IMR-90 (cell line): Measurements from ENCODE around the gene CMC2.

ENCODE experiments used
- BHLHE40 ChIP-seq: fragments of 150-350 bp; IDR thresholded peaks from 2 replicates; pipeline ENCODE4 v1.6.1; 2016; ENCODE audit warnings: mild to moderate bottlenecking, low read depth, low read length
- CEBPB ChIP-seq: IDR thresholded peaks from 2 replicates; pipeline ENCODE4 v1.6.1; 2012; ENCODE audit warnings: low read depth, low read length, improper control_type of control experiment
- CHD1 ChIP-seq: IDR thresholded peaks from 2 replicates; pipeline ENCODE4 v1.6.1; 2012; ENCODE audit warnings: low read depth, low read length, improper control_type of control experiment
- ELK1 ChIP-seq: fragments of 150-350 bp; IDR thresholded peaks from 2 replicates; pipeline ENCODE4 v1.6.1; 2016; ENCODE audit warnings: low read depth, mild to moderate bottlenecking, low read length, moderate library complexity, borderline replicate concordance
- MAZ ChIP-seq: IDR thresholded peaks from 2 replicates; pipeline ENCODE4 v1.6.1; 2012; ENCODE audit warnings: low read depth, mild to moderate bottlenecking, low read length, improper control_type of control experiment, moderate library complexity, borderline replicate concordance
- POLR2A ChIP-seq: IDR thresholded peaks from 2 replicates; pipeline ENCODE4 v1.6.1; 2012; ENCODE audit warnings: mild to moderate bottlenecking, low read depth, low read length
- RCOR1 ChIP-seq: IDR thresholded peaks from 2 replicates; pipeline ENCODE4 v1.6.1; 2012; ENCODE audit warnings: mild to moderate bottlenecking, low read length, improper control_type of control experiment; ENCODE audit not compliant: insufficient replicate concordance
- TF ChIP-seq, protein P1 (sequence below): conservative IDR thresholded peaks from 2 replicates; pipeline ENCODE4 v1.5.1; 2012; ENCODE audit warnings: mild to moderate bottlenecking, low read depth, low read length, improper control_type of control experiment

DNA sequence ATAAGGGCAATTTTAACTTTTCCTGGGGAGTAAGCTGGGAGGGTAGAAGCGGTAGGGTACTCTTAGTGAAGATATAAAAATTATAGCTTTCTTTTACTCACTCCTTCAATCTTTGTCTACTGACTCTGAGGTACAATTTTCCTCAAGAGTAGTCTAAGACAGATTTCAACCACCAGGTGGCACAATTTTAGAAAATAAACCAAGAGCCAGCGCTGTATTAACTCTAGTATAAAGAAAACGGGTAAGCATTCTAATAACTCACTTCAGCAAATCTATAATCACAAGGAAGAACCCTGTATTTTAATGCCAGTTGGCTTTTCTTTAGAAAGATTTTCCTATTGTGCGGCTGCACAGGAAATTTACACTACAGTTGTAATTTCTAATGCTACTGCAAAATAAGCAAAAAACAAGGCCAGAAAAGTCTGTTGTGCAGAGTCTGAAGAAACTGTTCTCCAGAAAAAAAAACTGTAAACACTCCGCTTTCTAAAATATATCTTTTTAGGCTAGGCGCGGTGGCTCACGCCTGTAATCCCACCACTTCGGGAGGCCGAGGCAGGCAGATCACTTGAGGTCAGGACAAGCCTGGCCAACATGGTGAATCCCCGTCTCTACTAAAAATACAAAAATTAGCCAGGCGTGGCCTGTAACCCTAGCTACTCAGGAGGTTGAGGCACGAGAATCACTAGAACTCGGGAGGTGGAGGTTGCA, 1.9 kb downstream of the CMC2 start:
- TF ChIP-seq, protein P1, sequence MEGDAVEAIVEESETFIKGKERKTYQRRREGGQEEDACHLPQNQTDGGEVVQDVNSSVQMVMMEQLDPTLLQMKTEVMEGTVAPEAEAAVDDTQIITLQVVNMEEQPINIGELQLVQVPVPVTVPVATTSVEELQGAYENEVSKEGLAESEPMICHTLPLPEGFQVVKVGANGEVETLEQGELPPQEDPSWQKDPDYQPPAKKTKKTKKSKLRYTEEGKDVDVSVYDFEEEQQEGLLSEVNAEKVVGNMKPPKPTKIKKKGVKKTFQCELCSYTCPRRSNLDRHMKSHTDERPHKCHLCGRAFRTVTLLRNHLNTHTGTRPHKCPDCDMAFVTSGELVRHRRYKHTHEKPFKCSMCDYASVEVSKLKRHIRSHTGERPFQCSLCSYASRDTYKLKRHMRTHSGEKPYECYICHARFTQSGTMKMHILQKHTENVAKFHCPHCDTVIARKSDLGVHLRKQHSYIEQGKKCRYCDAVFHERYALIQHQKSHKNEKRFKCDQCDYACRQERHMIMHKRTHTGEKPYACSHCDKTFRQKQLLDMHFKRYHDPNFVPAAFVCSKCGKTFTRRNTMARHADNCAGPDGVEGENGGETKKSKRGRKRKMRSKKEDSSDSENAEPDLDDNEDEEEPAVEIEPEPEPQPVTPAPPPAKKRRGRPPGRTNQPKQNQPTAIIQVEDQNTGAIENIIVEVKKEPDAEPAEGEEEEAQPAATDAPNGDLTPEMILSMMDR = peak; percentile 52
- TF ChIP-seq BHLHE40 (no peak), CHD1 (no peak), RCOR1 (no peak), POLR2A (no peak), MAZ (no peak), ELK1 (no peak), CEBPB (no peak)
